Endothelial cell of umbilical vein (primary cell): Measurements from ENCODE around the gene PRDX4.

Source experiments
- CTCF ChIP-seq, 2 donors: IDR thresholded peaks; 1 replicate in 1 of 2; 2 replicates in 1 of 2; pipeline ENCODE4 v1.5.1; 2011; ENCODE audit warnings: low read length in 2 of 2, mild to moderate bottlenecking in 2 of 2, moderate library complexity in 2 of 2, control low read depth in 1 of 2, inconsistent platforms in 1 of 2, low read depth in 1 of 2; ENCODE audit not compliant: insufficient read depth in 1 of 2; ENCODE audit errors: extremely low read depth in 1 of 2
- EZH2 ChIP-seq: IDR thresholded peaks from 2 replicates; pipeline ENCODE4 v1.6.1; 2012; ENCODE audit warnings: borderline replicate concordance, low read depth, mild to moderate bottlenecking, moderate library complexity, low read length, inconsistent platforms; ENCODE audit not compliant: severe bottlenecking
- FOS ChIP-seq: IDR thresholded peaks from 2 replicates; pipeline ENCODE4 v1.6.1; 2011; ENCODE audit warnings: mild to moderate bottlenecking, low read length, moderate library complexity, borderline replicate concordance; ENCODE audit not compliant: insufficient read depth
- JUN ChIP-seq: IDR thresholded peaks from 2 replicates; pipeline ENCODE4 v1.6.1; 2011; ENCODE audit warnings: borderline replicate concordance, low read depth; ENCODE audit not compliant: insufficient read length, insufficient read depth
- MAX ChIP-seq: IDR thresholded peaks from 2 replicates; pipeline ENCODE4 v1.6.1; 2011; ENCODE audit not compliant: insufficient read depth, insufficient read length
- MYC ChIP-seq: IDR thresholded peaks from one replicate; pipeline ENCODE4 v1.6.1; 2011; ENCODE audit warnings: mild to moderate bottlenecking, low read depth, low read length
- POLR2A ChIP-seq: IDR thresholded peaks from 2 replicates; pipeline ENCODE4 v1.6.1; 2012; ENCODE audit warnings: low read depth, mild to moderate bottlenecking, control low read depth, low read length
- POLR2AphosphoS5 ChIP-seq: IDR thresholded peaks from 2 replicates; pipeline ENCODE4 v1.6.1; 2012; ENCODE audit warnings: low read depth, mild to moderate bottlenecking, control low read depth, low read length, moderate library complexity; ENCODE audit not compliant: insufficient read depth

- TF ChIP-seq CTCF (IDR thresholded peaks at IDR 0.05; ENCODE audit: extremely low read depth in 1 of 2, insufficient read depth in 1 of 2, low read depth in 1 of 2, low read length in 2 of 2): no peak
- TF ChIP-seq FOS: no peak
- no peak for TF ChIP-seq POLR2A
- TF ChIP-seq EZH2: no peak
- TF ChIP-seq MAX: no peak
- TF ChIP-seq JUN: no peak
- no peak for TF ChIP-seq POLR2AphosphoS5
- TF ChIP-seq MYC: no peak
These were observed 3.2 kb downstream of the PRDX4 start for GRCh38 chrX:23670528-23670927.
